ENCODE results near the gene DAB1.
"Not testable (repeated sequence)": the region's sequence is repeated elsewhere in the genome, so short reads cannot be mapped to it uniquely, and the experiment has no call there.

The DAB1 gene

GRCh38 chr1:57222801-57223200 is 201.1 kb downstream of the DAB1 start:
- no peak overlapping the region for H3K9ac ChIP-seq
- no peaks in the 10 kb centered on the region for H3K4me1 ChIP-seq
- H3K79me2 ChIP-seq = no peaks in the 10 kb centered on the region
- H3K4me2 ChIP-seq (ENCODE audit: low read length) = no peak overlapping the region
- H3K9me3 ChIP-seq (ENCODE audit: control insufficient read depth, low read length) = no peaks in the 10 kb centered on the region
- no peaks in the 10 kb centered on the region for H3K27me3 ChIP-seq (ENCODE audit: control insufficient read depth, insufficient read depth, low read length)
- H3K36me3 ChIP-seq (ENCODE audit: control insufficient read depth, insufficient read depth, low read length) = no peaks in the 10 kb centered on the region
- no peak for TF ChIP-seq CTCF (IDR thresholded peaks at IDR 0.05)
- H3K27ac ChIP-seq = no peak overlapping the region
- H2AFZ ChIP-seq = no peak overlapping the region
- no peak overlapping the region for H3K4me3 ChIP-seq (ENCODE audit: low read depth, low read length)

GRCh38 chr1:57222307-57222706 is 201.6 kb downstream of the DAB1 start:
- Histone ChIP-seq H3K9ac (no peak overlapping the region), H3K79me2 (no peaks in the 10 kb centered on the region), H3K4me2 (ENCODE audit: low read length) (no peak overlapping the region), H3K27ac (no peak overlapping the region), H3K4me3 (ENCODE audit: low read depth, low read length) (no peak overlapping the region), H3K27me3 (ENCODE audit: control insufficient read depth, insufficient read depth, low read length) (no peaks in the 10 kb centered on the region), H3K4me1 (no peaks in the 10 kb centered on the region), H3K9me3 (ENCODE audit: control insufficient read depth, low read length) (no peaks in the 10 kb centered on the region), H3K36me3 (ENCODE audit: control insufficient read depth, insufficient read depth, low read length) (no peaks in the 10 kb centered on the region), H2AFZ (no peak overlapping the region)
- TF ChIP-seq CTCF (IDR thresholded peaks at IDR 0.05) = no peak

GRCh38 chr1:57220905-57221304 is 203.0 kb downstream of the DAB1 start:
- not testable (repeated sequence) for H3K9ac ChIP-seq; H3K36me3 ChIP-seq (ENCODE audit: control insufficient read depth, insufficient read depth, low read length); H3K27ac ChIP-seq; H3K9me3 ChIP-seq (ENCODE audit: control insufficient read depth, low read length); H2AFZ ChIP-seq; H3K27me3 ChIP-seq (ENCODE audit: control insufficient read depth, insufficient read depth, low read length); H3K4me1 ChIP-seq; H3K79me2 ChIP-seq; H3K4me2 ChIP-seq (ENCODE audit: low read length); H3K4me3 ChIP-seq (ENCODE audit: low read depth, low read length)

GRCh38 chr1:57218487-57219079 is 205.3 kb downstream of the DAB1 start:
- Histone ChIP-seq H2AFZ (no peak overlapping the region), H3K9me3 (ENCODE audit: control insufficient read depth, low read length) (no peaks in the 10 kb centered on the region), H3K79me2 (no peaks in the 10 kb centered on the region), H3K27me3 (ENCODE audit: control insufficient read depth, insufficient read depth, low read length) (no peaks in the 10 kb centered on the region), H3K4me3 (ENCODE audit: low read depth, low read length) (no peak overlapping the region), H3K4me2 (ENCODE audit: low read length) (no peak overlapping the region), H3K36me3 (ENCODE audit: control insufficient read depth, insufficient read depth, low read length) (no peaks in the 10 kb centered on the region), H3K4me1 (no peaks in the 10 kb centered on the region), H3K9ac (no peak overlapping the region), H3K27ac (no peak overlapping the region)
- no peak for TF ChIP-seq CTCF (IDR thresholded peaks at IDR 0.05)

- no peak overlapping the region for H2AFZ ChIP-seq
- no peaks in the 10 kb centered on the region for H3K4me1 ChIP-seq
- H3K4me3 ChIP-seq (ENCODE audit: low read depth, low read length) = no peak overlapping the region
- H3K36me3 ChIP-seq (ENCODE audit: control insufficient read depth, insufficient read depth, low read length) = no peaks in the 10 kb centered on the region
- no peak overlapping the region for H3K9ac ChIP-seq
- TF ChIP-seq CTCF (IDR thresholded peaks at IDR 0.05) = no peak
- H3K27me3 ChIP-seq (ENCODE audit: control insufficient read depth, insufficient read depth, low read length) = no peaks in the 10 kb centered on the region
- no peaks in the 10 kb centered on the region for H3K9me3 ChIP-seq (ENCODE audit: control insufficient read depth, low read length)
- no peak overlapping the region for H3K4me2 ChIP-seq (ENCODE audit: low read length)
- no peak overlapping the region for H3K27ac ChIP-seq
- H3K79me2 ChIP-seq = no peaks in the 10 kb centered on the region
These were observed 206.0 kb downstream of the DAB1 start for GRCh38 chr1:57217905-57218304.
